Cardiac fibroblast (primary cell): ENCODE measurements around the gene CTSS.
"Not testable (repeated sequence)": the region's sequence is repeated elsewhere in the genome, so short reads cannot be mapped to it uniquely, and the experiment has no call there.

ENCODE experiments used
- DNase-seq, 2 donors: peaks; one replicate each; pipeline versions ENCODE4 v3.0.0 to v3.0.0-alpha.2; 2010; ENCODE audit warnings: low read depth in 2 of 2
- H3K4me3 ChIP-seq, 2 donors: replicated peaks in 1 of 2; 1 replicate in 1 of 2; 2 replicates in 1 of 2; pipeline ENCODE4 v1.5.1; 2011; ENCODE audit warnings: low read depth in 2 of 2, low read length in 2 of 2, mild to moderate bottlenecking in 2 of 2, moderate library complexity in 1 of 2
- CTCF ChIP-seq: IDR thresholded peaks from one replicate; pipeline ENCODE4 v1.5.1; 2011; ENCODE audit warnings: low read depth, mild to moderate bottlenecking, low read length, inconsistent platforms

CTSS gene

GRCh38 chr1:150777544-150777943 is 12.0 kb upstream of the CTSS start:
- no peak for DNase-seq
- no peak overlapping the region for H3K4me3 ChIP-seq
- TF ChIP-seq CTCF, result no peak

GRCh38 chr1:150775931-150776505 is 10.4 kb upstream of the CTSS start:
- not testable (repeated sequence) for DNase-seq, H3K4me3 ChIP-seq

- no peak overlapping the region for H3K4me3 ChIP-seq
- no peak for DNase-seq
- TF ChIP-seq CTCF, result no peak
Observed at GRCh38 chr1:150775276-150775675, 9.7 kb upstream of the CTSS start.

- no peak for DNase-seq
- no peak overlapping the region for H3K4me3 ChIP-seq
- no peak for TF ChIP-seq CTCF
Observed at GRCh38 chr1:150772326-150772725, 6.7 kb upstream of the CTSS start.

- DNase-seq, H3K4me3 ChIP-seq: not testable (repeated sequence)
Observed at GRCh38 chr1:150767704-150768103, 2.1 kb upstream of the CTSS start.

GRCh38 chr1:150765977-150766301 is 361 bp upstream of the CTSS start:
- H3K4me3 ChIP-seq, DNase-seq: not testable (repeated sequence)

GRCh38 chr1:150764617-150765101 is 919 bp downstream of the CTSS start:
- peak; percentile 54 to 94 for DNase-seq
- TF ChIP-seq CTCF, result no peak
- no peak overlapping the region for H3K4me3 ChIP-seq

GRCh38 chr1:150763018-150763417 is 2.6 kb downstream of the CTSS start:
- no peak for TF ChIP-seq CTCF
- DNase-seq, result no peak
- no peak overlapping the region for H3K4me3 ChIP-seq
